GM12891 (cell line): ENCODE data around the gene AP5Z1.

Experiments
- POLR2A ChIP-seq: IDR thresholded peaks from 2 replicates; pipeline ENCODE4 v1.6.1; 2011; ENCODE audit warnings: low read depth, low read length, control low read depth
- POLR2AphosphoS5 ChIP-seq: IDR thresholded peaks from 2 replicates; pipeline ENCODE4 v1.6.1; 2011; ENCODE audit warnings: low read depth, low read length, control low read depth
- POU2F2 ChIP-seq: IDR thresholded peaks from 2 replicates; pipeline ENCODE4 v1.6.1; 2011; ENCODE audit warnings: low read depth, mild to moderate bottlenecking, control low read depth, low read length, moderate library complexity
- SPI1 ChIP-seq: IDR thresholded peaks from 2 replicates; pipeline ENCODE4 v1.6.1; 2011; ENCODE audit warnings: low read depth, low read length, control low read depth
- TAF1 ChIP-seq: IDR thresholded peaks from 2 replicates; pipeline ENCODE4 v1.6.1; 2011; ENCODE audit warnings: low read depth, low read length, control low read depth

DNA sequence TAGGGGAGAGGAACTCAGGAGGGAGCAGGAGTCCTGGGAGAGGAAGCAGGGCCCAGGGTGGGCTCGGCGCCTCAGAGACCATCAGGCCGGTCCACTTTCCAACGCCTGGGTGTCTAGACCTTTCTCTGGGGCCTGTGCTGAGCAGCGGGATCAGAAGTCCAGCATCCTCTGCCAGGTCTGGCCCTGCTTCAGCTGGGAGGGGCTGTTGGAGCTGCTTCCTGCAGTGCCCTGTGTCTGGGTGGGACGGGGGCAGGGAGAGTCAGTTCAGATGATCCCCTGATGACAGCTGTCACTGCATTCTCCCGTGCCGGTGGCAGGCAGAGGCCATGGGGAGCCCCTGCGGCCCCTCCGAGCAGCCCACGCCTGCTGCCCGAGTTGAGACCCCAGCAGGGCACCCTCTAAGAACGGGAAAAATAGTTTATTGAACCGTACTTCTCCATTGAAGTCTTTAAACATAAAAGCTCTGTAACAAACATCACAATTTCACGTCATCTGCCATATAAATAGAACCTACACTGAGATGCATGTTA is 23.3 kb downstream of the AP5Z1 start:
- TF ChIP-seq POLR2AphosphoS5 (no peak), TAF1 (no peak), POLR2A (no peak), SPI1 (no peak), POU2F2 (no peak)
